IMR-90 (cell line): Measurements from ENCODE around the gene FAM171A1. TPM values are rescaled to one million over a fixed set of nuclear protein-coding genes. Genes with fewer than 3 reads are reported as not detected.

Source experiments
- ATAC-seq: fragments of 200-7000 bp; cut with Tn5 transposase; 2 replicates; pipeline ENCODE4 v1.9.1; 2020; ENCODE audit warnings: low read depth, mild to moderate bottlenecking, moderate library complexity
- BruUV-seq: library from RNA; stranded (reverse); fragments of 400-500 nt; replicated peaks from 2 replicates; lab custom pipeline; 2021; lab: Mats Ljungman, UMichigan
- CTCF ChIA-PET: fragments of 300-600 bp; formaldehyde crosslinking; extraction: SDS; loops from one replicate; lab custom pipeline; 2021; ENCODE audit warnings: antibody characterized with exemption; lab: Yijun Ruan, JAX
- POLR2A ChIA-PET: fragments of 300-600 bp; sonication (Branson Sonifier 250); formaldehyde crosslinking; loops from one replicate; lab custom pipeline; 2022; ENCODE audit warnings: antibody characterized with exemption; ENCODE audit not compliant: unreplicated experiment; lab: Charles Lee
- DNase-seq: peaks from one replicate; pipeline ENCODE4 v3.0.0; 2013
- H2AFZ ChIP-seq: replicated peaks from 2 replicates; pipeline ENCODE3; 2013; ENCODE audit warnings: low read length, mild to moderate bottlenecking; ENCODE audit not compliant: poor library complexity
- H2AK5ac ChIP-seq: 2 replicates; pipeline ENCODE4 v1.6.1; 2013; ENCODE audit warnings: low read depth, low read length, inconsistent platforms
- H2AK9ac ChIP-seq: replicated peaks from 2 replicates; pipeline ENCODE3; 2013; ENCODE audit warnings: mild to moderate bottlenecking, low read depth, low read length, moderate library complexity; ENCODE audit not compliant: poor library complexity
- H2BK120ac ChIP-seq: 2 replicates; pipeline ENCODE4 v1.6.1; 2013; ENCODE audit warnings: low read depth, low read length, inconsistent platforms
- H2BK15ac ChIP-seq: 3 replicates; pipeline ENCODE4 v1.6.1; 2013; ENCODE audit warnings: low read depth, low read length, inconsistent platforms
- H2BK20ac ChIP-seq: 2 replicates; pipeline ENCODE4 v1.6.1; 2013; ENCODE audit warnings: low read depth, mild to moderate bottlenecking, inconsistent platforms, low read length, moderate library complexity
- H2BK5ac ChIP-seq: 2 replicates; pipeline ENCODE4 v1.6.1; 2013; ENCODE audit warnings: mild to moderate bottlenecking, low read depth, low read length, inconsistent platforms; ENCODE audit not compliant: poor library complexity, severe bottlenecking
- H3K14ac ChIP-seq: replicated peaks from 2 replicates; pipeline ENCODE4 v1.6.1; 2013; ENCODE audit warnings: low read depth, low read length, inconsistent platforms
- H3K18ac ChIP-seq: 2 replicates; pipeline ENCODE4 v1.6.1; 2013; ENCODE audit warnings: low read depth, low read length, control low read depth
- H3K23ac ChIP-seq: 2 replicates; pipeline ENCODE4 v1.6.1; 2013; ENCODE audit warnings: low read depth, low read length, inconsistent platforms
- H3K27ac ChIP-seq: 2 replicates; pipeline ENCODE4 v1.5.1; 2013; ENCODE audit warnings: mild to moderate bottlenecking, control low read depth, low read length; ENCODE audit not compliant: insufficient read depth
- H3K27me3 ChIP-seq: 2 replicates; pipeline ENCODE4 v1.6.1; 2013; ENCODE audit warnings: low read length; ENCODE audit not compliant: control insufficient read depth, insufficient read depth
- H3K36me3 ChIP-seq: 2 replicates; pipeline ENCODE4 v1.6.1; 2013; ENCODE audit warnings: low read length, mixed read lengths; ENCODE audit not compliant: control insufficient read depth, insufficient read depth
- H3K4ac ChIP-seq: 2 replicates; pipeline ENCODE4 v1.6.1; 2013; ENCODE audit warnings: low read depth, low read length, inconsistent platforms
- H3K4me1 ChIP-seq: 2 replicates; pipeline ENCODE4 v1.6.1; 2013; ENCODE audit warnings: low read length, mixed read lengths; ENCODE audit not compliant: control insufficient read depth, insufficient read depth
- H3K4me2 ChIP-seq: 2 replicates; pipeline ENCODE4 v1.6.1; 2013; ENCODE audit warnings: low read depth, mild to moderate bottlenecking, control low read depth, low read length, moderate library complexity
- H3K4me3 ChIP-seq: 2 replicates; pipeline ENCODE4 v1.5.1; 2013; ENCODE audit warnings: low read depth, mild to moderate bottlenecking, control low read depth, low read length, moderate library complexity; ENCODE audit not compliant: insufficient read depth
- H3K56ac ChIP-seq: 2 replicates; pipeline ENCODE4 v1.6.1; 2013; ENCODE audit warnings: low read length, inconsistent platforms; ENCODE audit not compliant: insufficient read depth; ENCODE audit errors: extremely low read depth
- H3K79me1 ChIP-seq, 2 experiments: 2 replicates each; pipeline ENCODE4 v1.6.1; 2013; ENCODE audit warnings: low read length in 2 of 2, inconsistent platforms in 1 of 2, low read depth in 1 of 2
- H3K9ac ChIP-seq: 2 replicates; pipeline ENCODE4 v1.6.1; 2013; ENCODE audit warnings: low read depth, low read length, control low read depth
- H3K9me1 ChIP-seq: 2 replicates; pipeline ENCODE4 v1.6.1; 2013; ENCODE audit warnings: low read length, inconsistent platforms; ENCODE audit not compliant: insufficient read depth
- H3K9me3 ChIP-seq: 2 replicates; pipeline ENCODE4 v1.6.1; 2013; ENCODE audit warnings: low read length; ENCODE audit not compliant: control insufficient read depth, insufficient read depth
- H4K20me1 ChIP-seq: 2 replicates; pipeline ENCODE4 v1.6.1; 2013; ENCODE audit warnings: low read length, inconsistent platforms; ENCODE audit not compliant: insufficient read depth
- H4K5ac ChIP-seq: 2 replicates; pipeline ENCODE4 v1.6.1; 2013; ENCODE audit warnings: mild to moderate bottlenecking, low read depth, low read length, control low read depth
- H4K8ac ChIP-seq, 2 experiments: 2 replicates each; pipeline ENCODE4 v1.6.1; 2013; ENCODE audit warnings: low read depth in 2 of 2, low read length in 2 of 2, control low read depth in 1 of 2, inconsistent platforms in 1 of 2
- H4K91ac ChIP-seq: 2 replicates; pipeline ENCODE4 v1.6.1; 2013; ENCODE audit warnings: low read depth, low read length, inconsistent platforms; ENCODE audit not compliant: insufficient read depth
- CHD1 ChIP-seq: IDR thresholded peaks from 2 replicates; pipeline ENCODE4 v1.6.1; 2012; ENCODE audit warnings: low read depth, low read length, improper control_type of control experiment
- CTCF ChIP-seq: conservative IDR thresholded peaks from 2 replicates; pipeline ENCODE4 v1.5.1; 2012; ENCODE audit warnings: mild to moderate bottlenecking, low read depth, low read length, improper control_type of control experiment
- MAFK ChIP-seq: IDR thresholded peaks from 2 replicates; pipeline ENCODE4 v1.6.1; 2012; ENCODE audit warnings: low read depth, low read length, improper control_type of control experiment
- MAZ ChIP-seq: IDR thresholded peaks from 2 replicates; pipeline ENCODE4 v1.6.1; 2012; ENCODE audit warnings: low read depth, mild to moderate bottlenecking, low read length, improper control_type of control experiment, moderate library complexity, borderline replicate concordance
- MXI1 ChIP-seq: IDR thresholded peaks from 2 replicates; pipeline ENCODE4 v1.6.1; 2012; ENCODE audit warnings: low read depth, mild to moderate bottlenecking, low read length, moderate library complexity, borderline replicate concordance
- RAD21 ChIP-seq: IDR thresholded peaks from 2 replicates; pipeline ENCODE4 v1.6.1; 2012; ENCODE audit warnings: low read length, improper control_type of control experiment
- RCOR1 ChIP-seq: IDR thresholded peaks from 2 replicates; pipeline ENCODE4 v1.6.1; 2012; ENCODE audit warnings: mild to moderate bottlenecking, low read length, improper control_type of control experiment; ENCODE audit not compliant: insufficient replicate concordance
- RFX5 ChIP-seq: IDR thresholded peaks from 2 replicates; pipeline ENCODE4 v1.8.0; 2012; ENCODE audit warnings: low read depth, mild to moderate bottlenecking, low read length, moderate library complexity
- SMC3 ChIP-seq: fragments of 150-350 bp; IDR thresholded peaks from 2 replicates; pipeline ENCODE4 v1.6.1; 2016; ENCODE audit warnings: low read depth, mild to moderate bottlenecking, antibody characterized with exemption, low read length, moderate library complexity
- WGBS, 2 experiments: methylation state at CpG; one replicate each; pipeline versions ENCODE4 v1.1.5 to v1.1.7; 2013; ENCODE audit warnings: missing lambda C conversion rate in 2 of 2; ENCODE audit not compliant: insufficient read length in 1 of 2; ENCODE audit errors: extremely low coverage in 2 of 2; 5-methylcytosine and 5-hydroxymethylcytosine counted together
- dilution Hi-C: fragments of 300-500 bp; cut with HindIII; formaldehyde crosslinking; loops from one replicate; pipeline ENCODE4 v1.14.3; 2018; ENCODE audit warnings: low sequenced_read_pairs; ENCODE audit not compliant: unreplicated experiment
- in situ Hi-C: fragments of 300-500 bp; cut with MboI; formaldehyde crosslinking; loops from 3 replicates; pipeline ENCODE4 v1.14.3; 2019; ENCODE audit warnings: low sequenced_read_pairs, inconsistent platforms, mixed read lengths
- intact Hi-C: fragments of 100-400 bp; cut with micrococcal nuclease; formaldehyde crosslinking; loops from 2 replicates; pipeline ENCODE4 v1.10.0; 2022
- polyA plus RNA-seq, 3 experiments: library from polyadenylated mRNA; depleted of rRNA; stranded (reverse); fragments of >200 nt; gene quantifications; 2 replicates each; pipeline ENCODE4 v1.2.3, GENCODE V29; 2012; ENCODE audit warnings: low replicate concordance in 1 of 3
- total RNA-seq: library from RNA; depleted of rRNA; stranded (reverse); fragments of >200 nt; gene quantifications from 2 replicates; pipeline ENCODE4 v1.2.3, GENCODE V29; 2012

Gene FAM171A1
- total and polyA plus RNA-seq, 2 of the 4 experiments (the other 2 are of a cell fraction) = 20.3 to 30.6 TPM

DNA sequence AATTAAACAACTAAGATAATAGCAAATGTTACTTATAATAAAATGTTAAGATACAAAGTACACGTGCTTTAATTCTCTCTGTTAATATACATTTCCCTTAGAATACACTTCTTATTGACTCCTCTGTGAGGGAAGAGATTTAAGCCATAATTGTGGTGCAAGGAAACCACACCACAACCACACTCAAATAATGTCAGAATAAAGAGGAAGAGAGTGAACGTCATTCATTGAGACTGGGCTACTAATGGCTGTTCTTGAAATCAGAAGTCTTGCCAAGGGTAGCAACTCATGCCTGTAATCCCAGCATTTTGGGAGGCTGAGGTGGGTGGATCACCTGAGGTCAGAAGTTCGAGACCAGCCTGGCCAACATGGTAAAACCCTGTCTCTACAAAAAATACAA, 10.0 kb downstream of the FAM171A1 start:
- no peak overlapping the region for H3K4me2 ChIP-seq
- H2AFZ ChIP-seq = no peak overlapping the region
- no peak overlapping the region for H2BK15ac ChIP-seq
- no peak overlapping the region for H4K8ac ChIP-seq
- no peak overlapping the region for H4K5ac ChIP-seq
- peaks cover 21 to 52% of the 10 kb centered on the region in 2 experiments for H3K79me1 ChIP-seq
- H2BK120ac ChIP-seq = no peak overlapping the region
- no CpG with 5 or more reads among the region's 3 CpGs for WGBS, 2 experiments
- peaks cover 8% of the 10 kb centered on the region; the same call in 1 of the 2 replicates for H3K9me1 ChIP-seq
- intact Hi-C loops = no loop called here
- no peaks in the 10 kb centered on the region for H3K4me1 ChIP-seq
- H3K18ac ChIP-seq = no peak overlapping the region
- H3K27me3 ChIP-seq = no peaks in the 10 kb centered on the region
- ATAC-seq (no peak), DNase-seq (no peak)
- no peak overlapping the region for H2BK20ac ChIP-seq
- H3K4ac ChIP-seq = no peak overlapping the region
- H2BK5ac ChIP-seq = no peak overlapping the region
- no peak overlapping the region for H3K14ac ChIP-seq
- peaks cover 17% of the 10 kb centered on the region; the same call in 1 of the 2 replicates for H4K20me1 ChIP-seq
- no peak overlapping the region for H3K4me3 ChIP-seq
- no peak overlapping the region for H4K91ac ChIP-seq
- no peak overlapping the region for H2AK9ac ChIP-seq
- H3K9me3 ChIP-seq = no peaks in the 10 kb centered on the region
- ChIA-PET CTCF (no interaction called here), POLR2A (no interaction called here)
- H3K9ac ChIP-seq = no peak overlapping the region
- BruUV-seq = no TSS peak
- no peak overlapping the region for H2AK5ac ChIP-seq
- dilution Hi-C loops = no loop called here
- no peaks in the 10 kb centered on the region for H3K36me3 ChIP-seq
- no peak for TF ChIP-seq SMC3
- no peak for TF ChIP-seq CHD1
- TF ChIP-seq CTCF = no peak
- no peak for TF ChIP-seq MXI1
- no peak for TF ChIP-seq RAD21
- no peak for TF ChIP-seq RCOR1
- TF ChIP-seq MAFK = no peak
- TF ChIP-seq RFX5 = no peak
- no peak for TF ChIP-seq MAZ
- in situ Hi-C loops = no loop called here
- H3K27ac ChIP-seq = no peak overlapping the region
- H3K23ac ChIP-seq = no peak overlapping the region
- no peak overlapping the region for H3K56ac ChIP-seq
